ENCODE measurements around the gene DTNBP1.

GRCh38 chr6:15582499-15582898, 80.3 kb downstream of the DTNBP1 start:
- TF ChIP-seq CTCF (conservative IDR thresholded peaks at IDR 0.05; ENCODE audit: low read length) (no peak), EZH2phosphoT487 (IDR thresholded peaks at IDR 0.05; ENCODE audit: borderline replicate concordance, low read depth, low read length) (no peak)

All from OCI-LY7 (cell line).